Upper lobe of right lung (tissue), 1 donor: Measurements from ENCODE around the gene DNAH2. TPM values are rescaled to one million over a fixed set of nuclear protein-coding genes. Genes with fewer than 3 reads are reported as not detected.

Source experiments
- ATAC-seq: fragments of 200-7000 bp; cut with Tn5 transposase; one replicate; pipeline ENCODE4 v1.9.1; 2020; ENCODE audit warnings: mild to moderate bottlenecking, moderate library complexity
- DNase-seq: peaks from one replicate; pipeline ENCODE4 v3.0.0-alpha.2; 2020
- H3K27ac ChIP-seq: fragments of 200-600 bp; one replicate; pipeline ENCODE4 v1.8.0; 2022
- H3K27me3 ChIP-seq: fragments of 200-600 bp; one replicate; pipeline ENCODE4 v1.8.0; 2022; ENCODE audit warnings: mild to moderate bottlenecking
- H3K36me3 ChIP-seq: fragments of 200-600 bp; one replicate; pipeline ENCODE4 v1.8.0; 2022
- H3K4me1 ChIP-seq: fragments of 200-600 bp; one replicate; pipeline ENCODE4 v1.8.0; 2022
- H3K4me3 ChIP-seq: fragments of 200-600 bp; one replicate; pipeline ENCODE4 v1.8.0; 2022; ENCODE audit warnings: mild to moderate bottlenecking
- H3K9me3 ChIP-seq: fragments of 200-600 bp; one replicate; pipeline ENCODE4 v1.8.0; 2022
- intact Hi-C: fragments of 100-400 bp; cut with DNase I; formaldehyde crosslinking; loops from one replicate; pipeline ENCODE4 v1.11.0; 2022
- total RNA-seq: library from RNA; stranded (reverse); fragmentation: NEBNext Ultra II Directional; extraction: Animal tissue kit (Norgen Biotek cat#: 25700); gene quantifications from one replicate; pipeline ENCODE4 v1.2.1, GENCODE V29; 2021
- TF ChIP-seq, protein P1 (sequence below): fragments of 200-600 bp; IDR thresholded peaks from one replicate; pipeline ENCODE4 v1.8.0; 2022; ENCODE audit warnings: antibody characterized with exemption
- donor health status: DM: no; HTN: yes; CAD: no; lungs with severe emphysema.

DNAH2 gene
- total RNA-seq, 1 donor from 2014 or later: 0.58 TPM

- intact Hi-C loops: no loop called here
- DNase-seq (no peak), ATAC-seq (no peak)
- Histone ChIP-seq H3K4me1 (peaks cover 12% of the 10 kb centered on the region), H3K4me3 (no peak overlapping the region), H3K27me3 (peaks cover 37% of the 10 kb centered on the region), H3K27ac (no peak overlapping the region), H3K9me3 (no peaks in the 10 kb centered on the region), H3K36me3 (peaks cover 9% of the 10 kb centered on the region)
- TF ChIP-seq, protein P1, sequence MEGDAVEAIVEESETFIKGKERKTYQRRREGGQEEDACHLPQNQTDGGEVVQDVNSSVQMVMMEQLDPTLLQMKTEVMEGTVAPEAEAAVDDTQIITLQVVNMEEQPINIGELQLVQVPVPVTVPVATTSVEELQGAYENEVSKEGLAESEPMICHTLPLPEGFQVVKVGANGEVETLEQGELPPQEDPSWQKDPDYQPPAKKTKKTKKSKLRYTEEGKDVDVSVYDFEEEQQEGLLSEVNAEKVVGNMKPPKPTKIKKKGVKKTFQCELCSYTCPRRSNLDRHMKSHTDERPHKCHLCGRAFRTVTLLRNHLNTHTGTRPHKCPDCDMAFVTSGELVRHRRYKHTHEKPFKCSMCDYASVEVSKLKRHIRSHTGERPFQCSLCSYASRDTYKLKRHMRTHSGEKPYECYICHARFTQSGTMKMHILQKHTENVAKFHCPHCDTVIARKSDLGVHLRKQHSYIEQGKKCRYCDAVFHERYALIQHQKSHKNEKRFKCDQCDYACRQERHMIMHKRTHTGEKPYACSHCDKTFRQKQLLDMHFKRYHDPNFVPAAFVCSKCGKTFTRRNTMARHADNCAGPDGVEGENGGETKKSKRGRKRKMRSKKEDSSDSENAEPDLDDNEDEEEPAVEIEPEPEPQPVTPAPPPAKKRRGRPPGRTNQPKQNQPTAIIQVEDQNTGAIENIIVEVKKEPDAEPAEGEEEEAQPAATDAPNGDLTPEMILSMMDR: no peak
Observed at GRCh38 chr17:7701681-7702080, 15.9 kb upstream of the DNAH2 start.

- no peak for DNase-seq
- intact Hi-C loops: no loop called here
- peaks cover 48% of the 10 kb centered on the region for H3K27me3 ChIP-seq
- no peak overlapping the region for H3K4me3 ChIP-seq
- TF ChIP-seq, protein P1: no peak
- peaks cover 12% of the 10 kb centered on the region for H3K4me1 ChIP-seq
- no peak overlapping the region for H3K27ac ChIP-seq
- no peaks in the 10 kb centered on the region for H3K9me3 ChIP-seq
- peaks cover 9% of the 10 kb centered on the region for H3K36me3 ChIP-seq
- no peak for ATAC-seq
Observed at GRCh38 chr17:7702776-7703175, 14.8 kb upstream of the DNAH2 start.

DNA sequence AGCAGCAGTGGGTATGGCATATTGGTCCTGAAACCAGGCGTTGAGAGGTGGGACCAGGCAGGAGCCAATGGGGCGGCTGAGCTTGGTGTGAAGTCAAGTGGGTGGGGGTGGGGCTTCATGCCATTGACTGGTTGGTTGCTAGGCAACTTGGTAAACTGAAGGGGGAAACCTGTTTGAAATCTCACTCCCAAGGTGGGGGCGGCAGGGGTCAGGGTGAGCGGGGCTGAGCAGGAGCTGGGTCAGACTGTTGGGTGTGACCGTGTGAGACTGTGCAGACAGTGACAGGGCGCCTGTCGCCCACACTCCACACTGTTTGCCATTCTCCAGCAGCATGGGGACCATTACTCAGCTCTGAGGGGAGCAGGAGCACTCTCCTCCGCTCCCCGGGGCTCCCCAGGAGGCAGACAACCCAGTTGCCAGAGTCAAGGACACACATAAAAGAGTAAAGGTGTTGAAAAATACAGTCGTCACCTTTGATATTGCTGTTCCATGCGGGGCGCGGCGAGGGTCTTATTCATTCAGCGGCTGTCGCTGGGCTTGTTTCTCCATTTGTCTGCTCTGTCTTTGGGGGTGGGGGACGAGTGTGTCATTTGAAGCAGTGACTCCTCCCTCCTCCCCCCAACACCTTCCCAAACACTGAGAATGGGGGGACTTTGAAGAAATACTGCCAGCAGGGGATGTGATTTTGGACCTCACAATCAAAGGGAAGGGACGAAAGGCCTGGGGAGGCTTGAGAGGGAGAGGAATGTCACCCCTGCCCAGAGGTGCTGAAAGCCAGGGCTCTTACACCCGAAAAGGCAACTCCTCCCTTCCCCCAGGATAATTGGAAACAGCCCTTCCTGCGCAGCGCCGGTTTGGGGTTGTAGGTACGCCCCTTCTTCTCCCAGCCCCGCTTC is 13.7 kb upstream of the DNAH2 start:
- TF ChIP-seq, protein P1: no peak
- no peak for DNase-seq
- peak; percentile 6 for ATAC-seq
- Histone ChIP-seq H3K36me3 (peaks cover 9% of the 10 kb centered on the region), H3K4me1 (peaks cover 12% of the 10 kb centered on the region), H3K27ac (no peak overlapping the region), H3K27me3 (peaks cover 56% of the 10 kb centered on the region), H3K4me3 (no peak overlapping the region), H3K9me3 (no peaks in the 10 kb centered on the region)
- intact Hi-C loops: no loop called here

GRCh38 chr17:7704601-7705268 is 12.8 kb upstream of the DNAH2 start, which contains the start of gene EFNB3:
Gene EFNB3 (plus strand): TSS chr17:7705202. CDS start chr17:7705599, 397 bp downstream.
- Histone ChIP-seq H3K4me1 (peaks cover 12% of the 10 kb centered on the region), H3K36me3 (peaks cover 9% of the 10 kb centered on the region), H3K9me3 (no peaks in the 10 kb centered on the region), H3K27ac (no peak within 1 kb of the TSS), H3K27me3 (peaks cover 56% of the 10 kb centered on the region), H3K4me3 (peak within 1 kb of the TSS; percentile 10)
- TF ChIP-seq, protein P1: no peak
- intact Hi-C loops: no loop called here
- ATAC-seq: peak; percentile 34
- DNase-seq: no peak

GRCh38 chr17:7705269-7706255 is 12.0 kb upstream of the DNAH2 start:
- Histone ChIP-seq H3K27ac (no peak overlapping the region), H3K4me3 (peak overlapping the region; percentile 10), H3K27me3 (peaks cover 56% of the 10 kb centered on the region), H3K4me1 (peaks cover 12% of the 10 kb centered on the region), H3K9me3 (no peaks in the 10 kb centered on the region), H3K36me3 (peaks cover 9% of the 10 kb centered on the region)
- TF ChIP-seq, protein P1: no peak
- DNase-seq (no peak), ATAC-seq (no peak)
- intact Hi-C loops: no loop called here
